ENCODE measurements around the gene SOX5.

Gene SOX5

DNA sequence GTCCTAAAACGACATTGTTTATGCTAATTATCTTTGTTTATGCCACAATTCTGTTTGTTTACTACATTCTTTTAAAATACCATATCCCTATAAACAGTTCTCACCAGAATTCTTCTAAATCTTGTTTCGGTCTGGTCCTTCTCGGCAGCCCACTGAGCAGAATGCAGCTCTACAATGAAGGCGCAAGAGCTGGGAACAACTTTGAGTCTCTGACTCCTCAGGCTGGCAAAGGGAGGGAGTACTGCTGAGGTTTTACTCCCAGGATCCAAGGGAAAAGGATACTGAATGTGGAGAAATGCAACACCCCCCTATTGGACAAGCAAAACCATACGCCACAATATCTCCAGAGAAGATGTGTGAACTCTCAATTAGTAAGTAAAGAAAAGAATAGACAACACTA is 5.4 kb downstream of the SOX5 start:
- TF ChIP-seq, protein P1, sequence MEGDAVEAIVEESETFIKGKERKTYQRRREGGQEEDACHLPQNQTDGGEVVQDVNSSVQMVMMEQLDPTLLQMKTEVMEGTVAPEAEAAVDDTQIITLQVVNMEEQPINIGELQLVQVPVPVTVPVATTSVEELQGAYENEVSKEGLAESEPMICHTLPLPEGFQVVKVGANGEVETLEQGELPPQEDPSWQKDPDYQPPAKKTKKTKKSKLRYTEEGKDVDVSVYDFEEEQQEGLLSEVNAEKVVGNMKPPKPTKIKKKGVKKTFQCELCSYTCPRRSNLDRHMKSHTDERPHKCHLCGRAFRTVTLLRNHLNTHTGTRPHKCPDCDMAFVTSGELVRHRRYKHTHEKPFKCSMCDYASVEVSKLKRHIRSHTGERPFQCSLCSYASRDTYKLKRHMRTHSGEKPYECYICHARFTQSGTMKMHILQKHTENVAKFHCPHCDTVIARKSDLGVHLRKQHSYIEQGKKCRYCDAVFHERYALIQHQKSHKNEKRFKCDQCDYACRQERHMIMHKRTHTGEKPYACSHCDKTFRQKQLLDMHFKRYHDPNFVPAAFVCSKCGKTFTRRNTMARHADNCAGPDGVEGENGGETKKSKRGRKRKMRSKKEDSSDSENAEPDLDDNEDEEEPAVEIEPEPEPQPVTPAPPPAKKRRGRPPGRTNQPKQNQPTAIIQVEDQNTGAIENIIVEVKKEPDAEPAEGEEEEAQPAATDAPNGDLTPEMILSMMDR (conservative IDR thresholded peaks at IDR 0.05; ENCODE audit: control insufficient read depth, insufficient read depth, low read depth, low read length) = no peak
- H3K4me3 ChIP-seq (ENCODE audit: control insufficient read depth, low read depth, low read length) = no peak overlapping the region
- no peak for DNase-seq (ENCODE audit: low read depth)

DNA sequence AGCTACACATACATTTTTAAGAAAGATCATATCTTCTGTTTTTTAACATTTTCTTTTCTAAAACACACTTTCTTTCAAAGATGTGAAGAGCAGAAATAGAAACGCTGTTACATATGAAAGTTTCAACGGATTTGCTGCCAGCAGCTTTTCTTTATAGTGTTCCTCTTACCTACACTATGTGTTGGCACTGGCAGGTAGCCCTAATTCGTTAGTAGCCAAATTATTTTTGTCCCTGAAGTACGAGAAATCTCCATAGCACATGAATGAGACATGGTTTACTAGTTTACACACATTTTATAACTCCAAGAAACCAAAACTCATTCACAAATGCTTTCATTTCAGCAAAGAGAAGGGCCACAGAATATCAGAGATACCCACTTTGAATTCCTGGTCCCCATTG is 6.6 kb downstream of the SOX5 start:
- DNase-seq (ENCODE audit: low read depth) = no peak
- TF ChIP-seq, protein P1 (conservative IDR thresholded peaks at IDR 0.05; ENCODE audit: control insufficient read depth, insufficient read depth, low read depth, low read length) = no peak
- H3K4me3 ChIP-seq (ENCODE audit: control insufficient read depth, low read depth, low read length) = no peak overlapping the region

DNA sequence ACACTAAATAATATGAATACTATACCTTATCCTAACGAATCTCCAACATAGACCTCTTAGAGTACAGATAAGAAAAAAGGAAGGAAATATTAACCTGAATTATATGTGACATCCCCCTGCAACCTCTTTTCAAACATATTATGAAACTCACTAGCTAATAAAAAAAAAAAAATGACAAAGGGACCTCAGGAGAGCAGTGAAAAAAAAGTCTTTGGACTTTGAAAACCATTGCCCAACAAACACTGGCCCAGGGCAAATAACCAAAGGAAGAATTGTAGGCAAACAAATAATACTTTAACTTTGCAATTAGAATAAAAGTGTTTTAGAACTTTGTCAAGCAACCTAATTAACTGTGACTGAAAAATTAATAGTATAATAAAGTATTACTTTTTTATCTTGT is 7.7 kb downstream of the SOX5 start:
- no peak overlapping the region for H3K4me3 ChIP-seq (ENCODE audit: control insufficient read depth, low read depth, low read length)
- TF ChIP-seq, protein P1 (conservative IDR thresholded peaks at IDR 0.05; ENCODE audit: control insufficient read depth, insufficient read depth, low read depth, low read length) = no peak
- DNase-seq (ENCODE audit: low read depth) = no peak

DNA sequence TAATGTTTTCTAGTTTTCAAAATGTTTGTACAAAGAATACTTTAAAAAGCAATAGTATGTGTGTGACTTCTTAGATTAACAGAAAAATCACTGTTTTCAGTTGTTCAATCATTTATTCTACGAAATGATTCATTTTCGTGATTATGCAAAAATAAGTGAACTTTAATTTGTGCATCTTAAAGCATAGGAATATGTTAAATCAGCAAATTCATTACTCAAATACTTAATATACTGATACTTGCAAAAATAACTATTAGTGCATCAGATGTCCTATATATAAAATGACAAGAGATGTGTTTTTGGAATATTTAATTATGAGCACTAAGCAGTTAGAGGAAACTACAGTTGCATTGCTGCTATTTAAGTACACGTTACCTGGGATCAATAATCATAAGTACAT is 11.0 kb downstream of the SOX5 start:
- TF ChIP-seq, protein P1 (conservative IDR thresholded peaks at IDR 0.05; ENCODE audit: control insufficient read depth, insufficient read depth, low read depth, low read length) = no peak
- H3K4me3 ChIP-seq (ENCODE audit: control insufficient read depth, low read depth, low read length) = no peak overlapping the region
- DNase-seq (ENCODE audit: low read depth) = no peak

DNA sequence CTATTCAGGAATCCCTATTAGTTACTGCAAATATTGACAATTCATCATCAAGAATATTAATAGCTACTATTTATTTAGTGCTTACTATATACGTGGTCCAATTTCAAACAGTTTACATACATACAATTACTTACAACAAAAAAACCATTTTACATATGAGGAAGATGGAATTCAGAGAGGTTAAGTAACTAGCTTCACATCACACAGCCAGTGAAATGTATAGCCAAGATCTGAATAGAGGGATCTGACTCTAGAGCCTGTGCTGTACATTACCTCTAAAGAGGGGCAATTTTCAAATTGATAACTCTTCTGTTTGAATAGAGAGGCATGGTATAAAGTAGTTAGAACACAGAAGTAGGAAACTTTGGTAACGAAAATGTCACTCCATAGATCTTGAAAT is 18.3 kb downstream of the SOX5 start:
- TF ChIP-seq, protein P1 (conservative IDR thresholded peaks at IDR 0.05; ENCODE audit: control insufficient read depth, insufficient read depth, low read depth, low read length) = no peak
- H3K4me3 ChIP-seq (ENCODE audit: control insufficient read depth, low read depth, low read length) = no peak overlapping the region
- DNase-seq (ENCODE audit: low read depth) = no peak

DNA sequence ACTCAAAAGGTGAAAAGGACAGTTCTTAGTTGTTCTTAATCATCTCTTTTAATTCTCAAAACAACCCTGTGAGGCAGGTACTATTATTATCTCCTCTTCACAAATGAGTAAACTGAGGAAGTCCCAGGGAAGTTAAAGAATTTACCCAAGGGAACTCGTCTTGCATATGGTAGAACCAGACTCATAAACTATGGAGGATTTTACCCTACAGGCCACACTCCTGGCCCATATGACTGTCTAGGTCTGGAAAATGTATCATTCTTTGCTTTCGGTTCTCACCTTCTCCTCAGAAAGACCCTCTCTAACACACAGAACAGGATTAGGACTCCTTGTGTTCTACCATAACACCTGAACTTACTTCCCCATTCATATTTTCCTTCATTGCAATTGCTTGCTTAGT is 18.9 kb downstream of the SOX5 start:
- no peak for DNase-seq (ENCODE audit: low read depth)
- TF ChIP-seq, protein P1 (conservative IDR thresholded peaks at IDR 0.05; ENCODE audit: control insufficient read depth, insufficient read depth, low read depth, low read length) = no peak
- H3K4me3 ChIP-seq (ENCODE audit: control insufficient read depth, low read depth, low read length) = no peak overlapping the region

DNA sequence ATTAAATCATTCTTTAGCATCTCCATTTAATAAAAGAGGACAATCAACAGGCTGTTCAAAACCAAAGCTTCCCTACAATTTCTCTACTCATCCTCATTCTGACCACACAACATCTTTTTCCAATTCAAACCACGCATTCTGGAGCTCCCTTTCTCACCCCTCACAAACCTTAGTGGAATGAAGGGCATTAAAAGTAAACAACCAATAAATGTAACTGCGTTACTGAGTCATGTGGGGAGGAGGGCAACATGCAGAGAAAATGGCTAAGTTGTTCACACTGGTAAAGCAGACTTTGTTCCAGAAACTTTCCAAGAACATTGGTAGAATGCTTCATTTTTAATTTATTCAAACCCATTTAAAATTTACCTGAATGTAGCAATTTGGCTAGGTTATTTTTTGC is 19.6 kb downstream of the SOX5 start:
- DNase-seq (ENCODE audit: low read depth) = peak; percentile 48
- TF ChIP-seq, protein P1 (conservative IDR thresholded peaks at IDR 0.05; ENCODE audit: control insufficient read depth, insufficient read depth, low read depth, low read length) = no peak
- no peak overlapping the region for H3K4me3 ChIP-seq (ENCODE audit: control insufficient read depth, low read depth, low read length)

Data from fibroblast of mammary gland (primary cell).